Subcutaneous abdominal adipose tissue (tissue), 5 donors: Measurements from ENCODE around the gene FOXA2.

Source experiments
- H3K27ac ChIP-seq: one replicate; pipeline ENCODE4 v1.7.0; 2013; ENCODE audit warnings: low read depth, mild to moderate bottlenecking, inconsistent platforms, low read length, moderate library complexity
- H3K27me3 ChIP-seq, 5 donors: one replicate each; pipeline ENCODE4 v1.7.0; 2013; ENCODE audit warnings: low read length in 5 of 5, inconsistent platforms in 1 of 5; ENCODE audit not compliant: control insufficient read depth in 5 of 5, insufficient read depth in 4 of 5
- H3K36me3 ChIP-seq, 5 donors: one replicate each; pipeline ENCODE4 v1.7.0; 2013; ENCODE audit warnings: low read length in 5 of 5; ENCODE audit not compliant: control insufficient read depth in 5 of 5, insufficient read depth in 5 of 5
- H3K4me1 ChIP-seq, 5 donors: one replicate each; pipeline ENCODE4 v1.7.0; 2013; ENCODE audit warnings: low read length in 5 of 5, mild to moderate bottlenecking in 3 of 5, moderate library complexity in 1 of 5; ENCODE audit not compliant: control insufficient read depth in 5 of 5, insufficient read depth in 5 of 5
- H3K4me3 ChIP-seq, 5 donors: one replicate each; pipeline ENCODE4 v1.7.0; 2013; ENCODE audit warnings: low read length in 5 of 5, low read depth in 1 of 5
- H3K9ac ChIP-seq, 5 donors: one replicate each; pipeline ENCODE4 v1.7.0; 2013; ENCODE audit warnings: low read length in 5 of 5, mild to moderate bottlenecking in 4 of 5, moderate library complexity in 3 of 5
- H3K9me3 ChIP-seq, 5 donors: one replicate each; pipeline ENCODE4 v1.7.0; 2013; ENCODE audit warnings: low read length in 5 of 5; ENCODE audit not compliant: control insufficient read depth in 5 of 5
- donor health status: healthy.
- donor health status: healthy.
- donor health status: healthy.
- donor health status: healthy.
- donor health status: healthy.

Gene FOXA2

GRCh38 chr20:22584522-22584921, at the start of gene FOXA2:
FOXA2 (minus strand) TSS chr20:22584572; CDS start chr20:22584278, 294 bp downstream.
- Histone ChIP-seq H3K4me1 (peaks cover 0 to 33% (median 25%) of the 10 kb centered on the region in 5 donors), H3K4me3 (peak within 1 kb of the TSS in 2 of 5 donors; percentile 24 to 30), H3K9ac (no peak within 1 kb of the TSS), H3K9me3 (no peaks in the 10 kb centered on the region), H3K27ac (no peak within 1 kb of the TSS), H3K36me3 (no peaks in the 10 kb centered on the region), H3K27me3 (peaks cover 50 to 82% (median 65%) of the 10 kb centered on the region in 5 donors)

- H3K4me3 ChIP-seq = no peak overlapping the region
- no peaks in the 10 kb centered on the region for H3K9me3 ChIP-seq
- no peaks in the 10 kb centered on the region for H3K36me3 ChIP-seq
- H3K27me3 ChIP-seq = peaks cover 0 to 2% (median 0%) of the 10 kb centered on the region in 5 donors
- H3K27ac ChIP-seq = no peak overlapping the region
- no peak overlapping the region for H3K9ac ChIP-seq
- peaks cover 0 to 13% (median 7%) of the 10 kb centered on the region in 5 donors for H3K4me1 ChIP-seq
Measured at GRCh38 chr20:22630701-22631100, 46.3 kb upstream of the FOXA2 start.

GRCh38 chr20:22629927-22630326, 45.6 kb upstream of the FOXA2 start:
- no peaks in the 10 kb centered on the region for H3K36me3 ChIP-seq
- H3K4me3 ChIP-seq = no peak overlapping the region
- H3K9ac ChIP-seq = no peak overlapping the region
- H3K27ac ChIP-seq = no peak overlapping the region
- H3K4me1 ChIP-seq = peaks cover 0 to 13% (median 7%) of the 10 kb centered on the region in 5 donors
- peaks cover 0 to 2% (median 0%) of the 10 kb centered on the region in 5 donors for H3K27me3 ChIP-seq
- H3K9me3 ChIP-seq = no peaks in the 10 kb centered on the region

GRCh38 chr20:22629447-22629846, 45.1 kb upstream of the FOXA2 start:
- Histone ChIP-seq H3K27ac (no peak overlapping the region), H3K4me1 (peaks cover 0 to 13% (median 7%) of the 10 kb centered on the region in 5 donors), H3K36me3 (no peaks in the 10 kb centered on the region), H3K27me3 (peaks cover 0 to under 1% (median 0%) of the 10 kb centered on the region in 5 donors), H3K9me3 (no peaks in the 10 kb centered on the region), H3K4me3 (no peak overlapping the region), H3K9ac (no peak overlapping the region)

- H3K9ac ChIP-seq = no peak overlapping the region
- no peak overlapping the region for H3K4me3 ChIP-seq
- H3K27me3 ChIP-seq = no peaks in the 10 kb centered on the region
- H3K36me3 ChIP-seq = no peaks in the 10 kb centered on the region
- peaks cover 0 to 13% (median 7%) of the 10 kb centered on the region in 5 donors for H3K4me1 ChIP-seq
- no peaks in the 10 kb centered on the region for H3K9me3 ChIP-seq
- no peak overlapping the region for H3K27ac ChIP-seq
Measured at GRCh38 chr20:22626496-22626895, 42.1 kb upstream of the FOXA2 start.

GRCh38 chr20:22623211-22623610, 38.8 kb upstream of the FOXA2 start:
- Histone ChIP-seq H3K36me3 (no peaks in the 10 kb centered on the region), H3K4me1 (peaks cover 0 to 7% (median 4%) of the 10 kb centered on the region in 5 donors), H3K9me3 (no peaks in the 10 kb centered on the region), H3K27ac (no peak overlapping the region), H3K27me3 (peaks cover 0 to 4% (median 0%) of the 10 kb centered on the region in 5 donors), H3K9ac (no peak overlapping the region), H3K4me3 (no peak overlapping the region)

- no peaks in the 10 kb centered on the region for H3K36me3 ChIP-seq
- H3K9ac ChIP-seq = no peak overlapping the region
- H3K9me3 ChIP-seq = no peaks in the 10 kb centered on the region
- H3K4me1 ChIP-seq = no peaks in the 10 kb centered on the region
- H3K4me3 ChIP-seq = no peak overlapping the region
- no peak overlapping the region for H3K27ac ChIP-seq
- peaks cover 0 to 9% (median 4%) of the 10 kb centered on the region in 5 donors for H3K27me3 ChIP-seq
Measured at GRCh38 chr20:22620342-22620741, 36.0 kb upstream of the FOXA2 start.

GRCh38 chr20:22619806-22620205, 35.4 kb upstream of the FOXA2 start:
- Histone ChIP-seq H3K4me3 (no peak overlapping the region), H3K9ac (no peak overlapping the region), H3K36me3 (no peaks in the 10 kb centered on the region), H3K9me3 (no peaks in the 10 kb centered on the region), H3K27me3 (peaks cover 0 to 9% (median 4%) of the 10 kb centered on the region in 5 donors), H3K27ac (no peak overlapping the region), H3K4me1 (no peaks in the 10 kb centered on the region)

GRCh38 chr20:22619272-22619671, 34.9 kb upstream of the FOXA2 start:
- no peaks in the 10 kb centered on the region for H3K36me3 ChIP-seq

GRCh38 chr20:22617160-22617559, 32.8 kb upstream of the FOXA2 start:
- no peak overlapping the region for H3K4me3 ChIP-seq
- H3K9ac ChIP-seq = no peak overlapping the region

More at GRCh38 chr20:22619272-22619671, 34.9 kb upstream of the FOXA2 start:
- Histone ChIP-seq H3K4me1 (no peaks in the 10 kb centered on the region), H3K4me3 (no peak overlapping the region), H3K9ac (no peak overlapping the region), H3K27me3 (peaks cover 3 to 13% (median 5%) of the 10 kb centered on the region in 5 donors), H3K9me3 (no peaks in the 10 kb centered on the region), H3K27ac (no peak overlapping the region)

More at GRCh38 chr20:22617160-22617559, 32.8 kb upstream of the FOXA2 start:
- Histone ChIP-seq H3K36me3 (no peaks in the 10 kb centered on the region), H3K27me3 (peaks cover 4 to 17% (median 6%) of the 10 kb centered on the region in 5 donors), H3K27ac (no peak overlapping the region), H3K9me3 (no peaks in the 10 kb centered on the region), H3K4me1 (no peaks in the 10 kb centered on the region)
